ENCODE results near the gene BLTP3B.

DNA sequence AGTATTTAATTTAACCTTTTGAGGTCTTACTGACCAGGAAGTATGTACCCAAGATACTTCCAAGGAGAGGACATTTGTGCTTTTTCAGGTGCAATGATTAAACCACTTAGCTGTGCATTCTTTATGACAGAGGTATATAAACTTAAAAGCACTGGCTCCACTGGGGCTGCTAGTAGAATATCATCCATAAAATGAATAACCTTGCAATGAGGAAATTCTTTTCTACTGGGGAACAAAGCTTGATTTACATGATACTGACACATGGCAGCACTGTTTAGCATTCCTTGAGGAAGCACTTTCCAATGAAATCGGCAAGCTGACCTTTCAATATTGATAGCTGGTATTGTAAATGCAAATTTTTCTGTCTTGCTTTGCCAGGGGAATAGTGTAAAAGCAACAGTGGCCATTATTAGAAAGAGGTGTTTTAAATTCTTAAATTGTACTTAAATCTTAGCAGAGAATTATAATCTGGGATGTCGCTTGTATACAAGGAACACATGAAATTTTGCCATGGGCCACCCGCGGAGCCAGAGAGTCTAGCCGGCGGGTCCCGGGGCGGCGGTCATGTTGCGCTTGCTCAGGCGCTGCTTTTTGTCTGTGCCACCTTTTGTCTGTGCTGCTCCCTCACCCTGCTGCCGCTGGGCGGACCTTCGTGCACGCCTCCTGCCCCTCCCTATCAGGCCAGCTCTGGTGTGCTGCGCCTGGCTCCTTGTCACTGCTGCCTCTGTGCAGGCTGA, 20.9 kb upstream of the BLTP3B start:
- no peak for TF ChIP-seq GATA2 (IDR thresholded peaks at IDR 0.05; ENCODE audit: low read depth, low read length)
- no peak for TF ChIP-seq GATA3 (IDR thresholded peaks at IDR 0.05; ENCODE audit: low read depth, low read length)
